NCI-H128 (cell line): ENCODE results near the gene TBC1D10B.

Experiments
- DNase-seq: peaks from one replicate; lab custom pipeline; 2025; ENCODE audit not compliant: unreplicated experiment; lab: John Stamatoyannopoulos, UW

TBC1D10B gene

DNA sequence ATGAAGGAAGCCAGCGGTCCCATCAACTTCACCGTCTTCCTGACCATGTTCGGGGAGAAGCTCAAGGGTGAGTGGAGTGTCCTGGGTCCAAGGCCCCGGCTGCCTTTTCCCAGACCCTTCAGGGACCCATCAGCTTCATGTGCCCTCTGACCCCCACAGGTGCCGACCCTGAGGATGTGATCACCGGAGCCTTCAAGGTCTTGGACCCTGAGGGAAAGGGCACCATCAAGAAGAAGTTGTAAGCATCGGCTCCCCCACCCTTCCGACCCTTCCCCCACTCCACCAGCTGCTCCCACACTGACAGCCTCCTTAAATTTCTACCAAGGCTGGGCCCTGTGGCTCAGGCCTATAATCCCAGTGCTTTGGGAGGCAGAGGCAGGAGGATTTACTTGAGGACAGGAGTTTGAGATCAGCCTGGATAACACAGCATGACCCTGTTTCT is 6.2 kb upstream of the TBC1D10B start:
- DNase-seq: no peak

GRCh38 chr16:30375864-30376263 is 5.6 kb upstream of the TBC1D10B start:
- DNase-seq: no peak

DNA sequence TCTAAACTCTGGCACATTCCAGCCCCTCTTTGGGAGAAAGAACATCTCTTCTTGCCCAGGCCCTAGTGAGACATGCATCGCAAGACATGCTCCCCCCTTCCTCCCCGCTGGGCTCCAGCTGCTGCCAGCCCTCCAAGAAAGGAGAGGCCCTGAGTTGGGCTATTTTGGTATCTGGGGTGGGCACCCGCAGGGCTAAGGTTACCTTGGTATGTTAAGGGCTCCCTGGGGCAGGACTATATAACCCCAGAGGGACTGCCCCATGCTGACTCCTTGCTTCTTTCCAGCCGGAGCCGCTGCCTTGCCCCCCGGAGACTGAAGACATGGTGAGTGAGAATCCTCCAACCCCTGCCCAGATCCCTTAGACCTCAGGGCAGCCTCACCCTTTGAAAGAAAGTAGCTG is 4.2 kb upstream of the TBC1D10B start, which contains the start of gene MYL11:
Gene MYL11 (plus strand): TSS at position 265 of the 400 bp plus-strand sequence. CDS start 56 bp downstream, at position 321.
- DNase-seq: no peak

DNA sequence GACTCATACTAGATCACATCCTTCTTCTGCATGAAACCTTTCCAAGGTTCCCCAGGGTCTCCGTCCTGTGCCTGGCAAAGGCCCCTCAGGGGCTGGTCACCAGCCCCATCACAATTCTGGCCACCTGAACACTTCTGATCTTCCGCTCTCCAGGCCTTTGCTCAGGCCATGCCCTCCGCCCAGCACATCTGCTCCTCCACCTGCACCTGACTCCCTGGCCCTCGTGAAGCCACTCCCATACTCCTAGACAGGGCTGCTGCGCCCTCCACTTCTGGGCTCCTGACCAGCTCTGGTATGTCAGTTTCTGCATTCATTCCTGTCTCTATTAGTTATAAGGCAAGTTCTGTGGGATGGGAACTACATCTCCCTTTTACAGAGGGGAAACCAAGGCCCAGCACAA is 2.4 kb upstream of the TBC1D10B start:
- DNase-seq: no peak

DNA sequence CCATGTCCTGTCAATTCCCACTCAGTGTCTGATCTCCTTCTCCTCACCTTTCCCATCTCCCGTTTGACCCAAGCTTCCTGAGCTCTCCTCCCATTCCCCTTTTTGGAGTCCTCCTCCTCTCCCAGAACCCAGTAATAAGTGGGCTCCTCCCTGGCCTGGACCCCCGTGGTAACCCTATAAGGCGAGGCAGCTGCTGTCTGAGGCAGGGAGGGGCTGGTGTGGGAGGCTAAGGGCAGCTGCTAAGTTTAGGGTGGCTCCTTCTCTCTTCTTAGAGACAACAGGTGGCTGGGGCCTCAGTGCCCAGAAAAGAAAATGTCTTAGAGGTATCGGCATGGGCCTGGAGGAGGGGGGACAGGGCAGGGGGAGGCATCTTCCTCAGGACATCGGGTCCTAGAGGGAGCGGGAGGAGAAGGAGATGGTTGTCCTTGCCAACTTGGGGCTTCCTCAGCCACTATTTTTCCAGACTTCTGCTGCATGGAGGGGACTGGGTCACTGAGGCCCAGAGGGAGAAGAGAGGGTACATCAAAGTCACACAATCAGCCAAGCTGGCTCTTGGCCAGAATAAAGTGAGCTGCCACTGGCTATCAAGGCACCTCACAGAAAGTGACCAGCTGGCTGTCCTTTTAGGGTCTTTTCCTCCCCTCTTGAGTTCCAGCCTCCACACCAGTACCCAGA is 1.9 kb upstream of the TBC1D10B start:
- DNase-seq: no peak

- no peak for DNase-seq
Observed at GRCh38 chr16:30371248-30371816, 1.0 kb upstream of the TBC1D10B start.

DNA sequence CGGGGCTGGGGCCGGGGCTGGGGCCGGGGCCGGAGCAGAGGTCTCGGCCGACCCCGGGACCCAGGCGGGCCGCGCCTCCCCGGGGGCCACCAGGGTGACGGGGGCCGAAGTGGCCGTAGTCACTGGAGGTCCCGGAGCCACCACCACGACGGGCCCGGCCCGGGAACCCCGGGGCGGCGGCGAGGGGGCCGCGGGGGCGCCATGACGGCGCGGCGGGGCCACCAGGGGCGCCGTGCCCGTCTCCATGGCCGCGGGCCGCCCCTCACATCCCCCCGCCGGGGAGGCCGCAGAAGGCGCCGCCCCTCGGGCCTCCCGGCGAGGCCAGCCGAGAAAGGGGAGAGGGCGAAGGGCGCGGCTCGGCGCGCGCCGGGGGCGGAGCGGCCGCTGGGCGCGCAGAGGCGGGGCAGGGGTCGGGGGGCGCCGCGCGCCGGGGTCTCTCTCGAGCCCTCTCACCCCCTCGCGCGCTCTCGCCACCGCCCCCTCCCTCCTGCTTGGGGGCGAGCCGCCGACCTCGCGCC is 297 bp downstream of the TBC1D10B start:
- DNase-seq: no peak

- DNase-seq: no peak
Observed at GRCh38 chr16:30369091-30369937, 980 bp downstream of the TBC1D10B start.

DNA sequence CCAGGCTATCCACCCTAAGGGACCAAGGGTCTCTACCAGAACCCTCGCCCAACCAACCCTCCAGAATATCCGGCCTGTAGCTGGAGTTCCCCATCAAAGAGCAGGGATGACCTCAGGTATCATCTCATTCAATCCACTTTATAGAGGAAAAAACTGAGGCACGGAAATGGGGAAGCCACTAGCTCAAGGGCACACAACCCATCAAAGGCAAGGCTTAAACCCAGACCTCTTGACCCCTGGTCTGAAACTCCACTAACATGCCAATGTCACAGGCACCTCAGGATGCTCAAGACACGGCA is 1.6 kb downstream of the TBC1D10B start:
- DNase-seq: no peak

- no peak for DNase-seq
Observed at GRCh38 chr16:30368122-30368791, 2.0 kb downstream of the TBC1D10B start.

DNA sequence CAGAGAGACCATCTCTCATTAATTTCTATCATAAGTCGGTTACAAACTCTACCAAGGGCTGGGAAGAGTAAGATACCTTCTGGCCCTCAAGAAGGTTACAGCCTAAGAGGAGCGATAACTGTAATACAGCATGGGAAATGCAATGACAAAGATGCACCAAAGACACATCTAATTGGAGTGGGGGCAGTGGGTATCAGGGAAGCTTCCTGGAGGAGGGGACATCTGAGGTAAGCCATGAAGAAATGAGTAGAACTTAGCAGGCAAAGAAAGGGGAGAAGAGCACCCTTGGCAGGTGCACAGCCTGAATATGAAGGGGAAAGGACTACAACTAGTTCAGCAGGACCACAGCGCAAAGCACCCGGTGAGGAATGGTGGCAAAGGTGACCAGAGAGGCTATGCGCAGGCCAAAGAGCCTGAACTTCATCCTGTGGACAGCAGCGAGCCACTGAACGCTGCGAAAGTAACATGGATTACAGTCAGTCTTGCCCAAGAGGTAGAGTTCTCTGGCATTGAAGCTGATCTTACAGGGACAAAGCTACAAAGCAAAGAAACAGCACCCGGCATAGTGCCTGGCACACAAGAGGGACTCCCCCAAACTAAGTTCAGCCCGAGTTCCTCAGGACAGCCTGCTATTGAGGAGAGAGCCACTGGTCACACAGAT is 2.8 kb downstream of the TBC1D10B start:
- no peak for DNase-seq

GRCh38 chr16:30366511-30366910 is 3.8 kb downstream of the TBC1D10B start:
- no peak for DNase-seq

- DNase-seq: no peak
Observed at GRCh38 chr16:30365200-30365599, 5.1 kb downstream of the TBC1D10B start.

DNA sequence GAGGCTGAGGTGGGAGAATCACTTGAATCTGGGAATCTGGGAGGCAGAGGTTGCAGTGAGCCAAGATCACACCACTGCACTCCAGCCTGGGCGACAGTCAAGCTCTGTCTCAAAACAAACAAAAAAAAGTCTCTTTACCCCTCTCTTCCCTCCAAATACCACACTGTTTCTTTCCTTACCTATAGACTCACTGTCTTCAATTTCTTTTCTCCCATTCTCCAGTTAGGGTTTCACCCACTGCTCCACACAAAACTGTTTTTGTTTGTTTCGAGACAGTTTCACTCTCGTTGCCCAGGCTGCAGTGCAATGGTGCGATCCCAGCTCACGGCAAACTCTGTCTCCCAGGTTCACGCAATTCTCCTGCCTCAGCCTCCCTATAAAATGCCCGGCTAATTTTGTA is 9.1 kb downstream of the TBC1D10B start:
- DNase-seq: no peak

DNA sequence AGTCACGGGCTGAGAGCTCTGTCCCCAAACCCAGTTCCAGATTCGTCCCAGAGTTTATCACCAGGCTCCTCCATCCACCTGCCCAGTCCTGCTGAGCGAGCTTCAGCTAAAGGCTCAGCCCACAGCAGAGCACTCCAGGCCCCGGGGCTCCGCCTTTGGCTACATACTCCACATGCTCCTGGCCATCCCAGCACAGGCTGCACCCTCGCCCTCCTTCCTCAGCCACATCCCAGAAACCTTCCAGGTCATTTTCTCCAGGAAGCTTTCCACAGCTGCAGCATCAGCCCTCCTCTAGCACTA is 10.5 kb downstream of the TBC1D10B start:
- DNase-seq: no peak

DNA sequence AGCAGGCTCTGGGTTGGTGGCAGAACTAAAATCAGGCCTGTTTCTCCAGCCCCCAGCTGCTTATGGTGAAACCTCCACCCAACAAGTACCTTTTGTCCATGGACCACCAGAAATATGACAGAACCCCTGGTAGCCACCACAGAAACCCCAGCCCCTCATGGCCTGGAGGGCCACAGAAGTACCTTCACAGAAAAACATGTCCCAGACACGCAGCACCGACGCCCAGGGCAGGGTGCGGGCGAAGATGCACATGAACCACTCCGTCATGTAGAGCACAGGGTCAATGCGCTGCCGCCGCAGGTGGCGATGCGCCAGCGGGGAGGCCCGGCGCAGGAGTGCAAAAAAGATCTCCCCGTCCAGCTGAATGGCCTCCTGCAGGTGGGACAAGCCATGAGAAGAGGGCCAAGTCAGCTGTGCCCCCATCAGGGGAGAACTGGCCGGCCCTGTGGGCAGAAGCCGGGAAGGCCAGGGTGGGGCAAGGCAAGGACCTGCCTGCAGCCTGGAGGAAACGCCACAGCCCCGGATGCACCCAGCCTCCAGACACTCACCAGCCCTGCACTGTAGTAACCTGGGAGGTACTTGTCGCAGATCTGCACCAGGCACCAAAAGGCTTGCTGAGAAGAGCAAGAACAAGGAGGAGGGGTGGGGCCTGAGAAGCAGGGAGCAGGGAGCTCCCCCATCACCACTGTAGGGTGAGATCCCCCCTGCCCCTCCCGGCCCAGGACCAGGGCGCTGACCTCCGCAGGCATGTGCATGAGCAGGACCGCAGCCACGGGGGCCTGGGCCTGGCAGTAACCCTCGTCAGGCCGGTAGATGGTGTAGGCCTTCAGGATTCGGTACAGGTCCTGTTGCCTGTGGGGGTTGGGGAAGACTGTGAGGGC is 11.1 kb downstream of the TBC1D10B start:
- no peak for DNase-seq

- DNase-seq: no peak
Observed at GRCh38 chr16:30358577-30358936, 11.7 kb downstream of the TBC1D10B start.

GRCh38 chr16:30357715-30358576 is 12.3 kb downstream of the TBC1D10B start:
- DNase-seq: no peak

GRCh38 chr16:30357085-30357714 is 13.1 kb downstream of the TBC1D10B start:
- DNase-seq: no peak
